HepG2 (cell line): ENCODE data around the gene RNF150. TPM values are rescaled to one million over a fixed set of nuclear protein-coding genes. Genes with fewer than 3 reads are reported as not detected.

Experiments
- ATAC-seq: fragments of 200-7000 bp; cut with Tn5 transposase; 3 replicates; pipeline ENCODE4 v1.9.1; 2020; ENCODE audit warnings: mild to moderate bottlenecking, moderate library complexity
- BruUV-seq: library from RNA; stranded (reverse); fragments of 400-500 nt; replicated peaks from 2 replicates; lab custom pipeline; 2021; lab: Mats Ljungman, UMichigan
- CTCF ChIA-PET: fragments of 300-600 bp; formaldehyde crosslinking; extraction: SDS; loops from one replicate; lab custom pipeline; 2021; ENCODE audit warnings: low total read pairs, inconsistent platforms, low intra/inter-chr PET ratio; lab: Yijun Ruan, JAX
- POLR2A ChIA-PET: fragments of 350-600 bp; sonication (Branson Sonifier 250); formaldehyde crosslinking; loops from one replicate; lab custom pipeline; 2020; ENCODE audit warnings: antibody characterized with exemption, inconsistent platforms; lab: Yijun Ruan, JAX
- DNase-seq: peaks from one replicate; pipeline ENCODE4 v3.0.0-alpha.2; 2015; ENCODE audit warnings: low spot score
- FAIRE-seq: peaks from 3 replicates; lab custom pipeline; 2011; peaks lifted over from hg19 to GRCh38; lab: Jason Lieb, UNC
- H2AFZ ChIP-seq: one replicate; pipeline ENCODE4 v1.6.1; 2011; ENCODE audit warnings: low read length, inconsistent platforms
- H3K27ac ChIP-seq: fragments of 300-600 bp; 3 replicates; pipeline ENCODE4 v1.8.0; 2011; ENCODE audit warnings: mixed run types, mild to moderate bottlenecking, mixed read lengths, low read length, inconsistent platforms; ENCODE audit not compliant: insufficient read depth; ENCODE audit errors: extremely low read length
- H3K27me3 ChIP-seq, 2 experiments: fragments of 200-600 bp in 1 of 2; 2 replicates in 1 of 2; 3 replicates in 1 of 2; pipeline versions ENCODE4 v1.6.0 to v1.8.0; 2011; ENCODE audit warnings: low read length in 2 of 2, mild to moderate bottlenecking in 2 of 2, moderate library complexity in 2 of 2, inconsistent platforms in 1 of 2; ENCODE audit not compliant: insufficient read depth in 2 of 2, control insufficient read depth in 1 of 2
- H3K36me3 ChIP-seq, 2 experiments: fragments of 200-600 bp in 1 of 2; replicated peaks in 1 of 2; 2 replicates in 1 of 2; 3 replicates in 1 of 2; pipeline versions ENCODE4 v1.5.1 to v1.8.0; 2011; ENCODE audit warnings: low read length in 2 of 2, inconsistent platforms in 1 of 2; ENCODE audit not compliant: insufficient read depth in 2 of 2, control insufficient read depth in 1 of 2
- H3K4me1 ChIP-seq: 2 replicates; pipeline ENCODE4 v1.5.1; 2012; ENCODE audit warnings: low read length, inconsistent platforms; ENCODE audit not compliant: insufficient read depth
- H3K4me2 ChIP-seq: 2 replicates; pipeline ENCODE4 v1.6.0; 2011; ENCODE audit warnings: low read depth, low read length, inconsistent platforms
- H3K4me3 ChIP-seq, 3 experiments: fragments of 200-600 bp in 1 of 3; sonication (generic), shearing (Covaris generic) in 1 of 3; replicated peaks in 1 of 3; 2 replicates each; pipeline ENCODE4 v1.5.1; 2011 to 2016; ENCODE audit warnings: low read length in 3 of 3, inconsistent platforms in 2 of 3, low read depth in 2 of 3, mild to moderate bottlenecking in 2 of 3, control low read depth in 1 of 3, mixed read lengths in 1 of 3; ENCODE audit not compliant: insufficient read depth in 1 of 3
- H3K79me2 ChIP-seq: one replicate; pipeline ENCODE4 v1.6.1; 2011; ENCODE audit warnings: low read length, inconsistent platforms; ENCODE audit not compliant: insufficient read depth
- H3K9ac ChIP-seq: 2 replicates; pipeline ENCODE4 v1.6.0; 2011; ENCODE audit warnings: mild to moderate bottlenecking, low read depth, low read length, inconsistent platforms; ENCODE audit not compliant: insufficient read depth
- H3K9me3 ChIP-seq: 2 replicates; pipeline ENCODE4 v1.5.1; 2012; ENCODE audit warnings: mild to moderate bottlenecking, low read length
- H4K20me1 ChIP-seq: 2 replicates; pipeline ENCODE4 v1.6.0; 2011; ENCODE audit warnings: inconsistent platforms, mild to moderate bottlenecking, low read length, moderate library complexity; ENCODE audit not compliant: insufficient read depth
- CC2D1A ChIP-seq: sonication (generic); formaldehyde crosslinking; IDR thresholded peaks from 2 replicates; pipeline ENCODE4 v1.8.1; 2023; ENCODE audit warnings: mild to moderate bottlenecking, missing genetic modification reagents
- DBP ChIP-seq: sonication (generic); formaldehyde crosslinking; IDR thresholded peaks from 2 replicates; pipeline ENCODE4 v1.4.0; 2020; ENCODE audit warnings: missing genetic modification reagents; ENCODE audit errors: not compliant biosample characterization
- EED ChIP-seq: sonication (generic); formaldehyde crosslinking; IDR thresholded peaks from 2 replicates; pipeline ENCODE4 v1.5.0; 2020; ENCODE audit warnings: mild to moderate bottlenecking, missing genetic modification reagents
- ELF1 ChIP-seq: sonication (generic); formaldehyde crosslinking; IDR thresholded peaks from 2 replicates; pipeline ENCODE4 v1.4.0; 2020; ENCODE audit warnings: missing genetic modification reagents
- ETV5 ChIP-seq: IDR thresholded peaks from 2 replicates; pipeline ENCODE4 v1.6.1; 2018; ENCODE audit warnings: missing biosample characterization, missing genetic modification reagents, inconsistent platforms, borderline replicate concordance
- MIER2 ChIP-seq: IDR thresholded peaks from 2 replicates; pipeline ENCODE4 v1.6.1; 2016; ENCODE audit warnings: missing biosample characterization, missing genetic modification reagents
- NBN ChIP-seq: fragments of 450-650 bp; conservative IDR thresholded peaks from 2 replicates; pipeline ENCODE4 v1.6.1; 2017
- SOX13 ChIP-seq, 3 experiments: fragments of 450-650 bp in 1 of 3; sonication (generic) in 1 of 3; formaldehyde crosslinking in 1 of 3; IDR thresholded peaks in 2 of 3; conservative IDR thresholded peaks in 1 of 3; 2 replicates each; pipeline versions ENCODE4 v1.5.0 to v1.6.1; 2016 to 2020; ENCODE audit warnings: antibody characterized with exemption in 1 of 3, mild to moderate bottlenecking in 1 of 3, missing compliant biosample characterization in 1 of 3, missing genetic modification reagents in 1 of 3, moderate library complexity in 1 of 3
- SYNCRIP ChIP-seq: fragments of 200-400 bp; formaldehyde crosslinking; IDR thresholded peaks from 2 replicates; pipeline ENCODE4 v1.6.1; 2018; ENCODE audit warnings: mild to moderate bottlenecking, low read depth, low read length; ENCODE audit not compliant: insufficient read depth
- ZBTB14 ChIP-seq: sonication (generic); formaldehyde crosslinking; IDR thresholded peaks from 2 replicates; pipeline ENCODE4 v1.4.0; 2020; ENCODE audit warnings: missing genetic modification reagents
- ZBTB8A ChIP-seq: sonication (generic); formaldehyde crosslinking; IDR thresholded peaks from 2 replicates; pipeline ENCODE4 v1.4.0; 2020; ENCODE audit warnings: mild to moderate bottlenecking, low read depth, missing genetic modification reagents, borderline replicate concordance
- ZIK1 ChIP-seq: sonication (generic); formaldehyde crosslinking; IDR thresholded peaks from 2 replicates; pipeline ENCODE4 v1.5.0; 2020; ENCODE audit warnings: mild to moderate bottlenecking, low read depth, missing genetic modification reagents, borderline replicate concordance
- ZNF101 ChIP-seq: sonication (generic); formaldehyde crosslinking; IDR thresholded peaks from 2 replicates; pipeline ENCODE4 v1.4.0; 2020; ENCODE audit warnings: mild to moderate bottlenecking, low read depth, missing genetic modification reagents, borderline replicate concordance
- ZNF354B ChIP-seq: sonication (generic); formaldehyde crosslinking; IDR thresholded peaks from 2 replicates; pipeline ENCODE4 v1.8.0; 2022; ENCODE audit warnings: mild to moderate bottlenecking, missing genetic modification reagents
- ZNF383 ChIP-seq: sonication (generic); formaldehyde crosslinking; IDR thresholded peaks from 2 replicates; pipeline ENCODE4 v1.4.0; 2020; ENCODE audit warnings: missing genetic modification reagents, mild to moderate bottlenecking, borderline replicate concordance
- ZNF616 ChIP-seq: sonication (generic); formaldehyde crosslinking; IDR thresholded peaks from 2 replicates; pipeline ENCODE4 v1.5.0; 2020; ENCODE audit warnings: low read depth, mild to moderate bottlenecking, missing genetic modification reagents
- ZNF781 ChIP-seq: sonication (generic); formaldehyde crosslinking; IDR thresholded peaks from 2 replicates; pipeline ENCODE4 v1.5.1; 2020; ENCODE audit warnings: borderline replicate concordance, mild to moderate bottlenecking, missing genetic modification reagents; ENCODE audit errors: not compliant biosample characterization
- WGBS: methylation state at CpG from one replicate; pipeline ENCODE4 v1.1.6; 2017; ENCODE audit warnings: low lambda C conversion rate; 5-methylcytosine and 5-hydroxymethylcytosine counted together
- in situ Hi-C: cut with HindIII; loops from 2 replicates; pipeline ENCODE4 v1.10.0; 2017; ENCODE audit warnings: low pct_unique_long_range_greater_than_20kb; ENCODE audit not compliant: extremely low pct_ligation_motif_present
- intact Hi-C: fragments of 100-400 bp; cut with micrococcal nuclease; formaldehyde crosslinking; loops from one replicate; pipeline ENCODE4 v1.10.0; 2022; ENCODE audit not compliant: unreplicated experiment
- polyA plus RNA-seq, 8 experiments: library from polyadenylated mRNA; depleted of rRNA in 3 of 8; stranded (reverse) in 7 of 8; unstranded in 1 of 8; fragments of >200 nt; fragmentation: Illumina TruSeq in 4 of 8; extraction: Trizol in 4 of 8; gene quantifications; 2 replicates each; pipeline versions ENCODE4 v1.2.1 to v1.2.3, GENCODE V29; 2011 to 2016; ENCODE audit warnings: low read depth in 4 of 8, missing spikeins in 1 of 8, mixed read lengths in 1 of 8; ENCODE audit not compliant: insufficient read depth in 1 of 8
- total RNA-seq, 5 experiments: library from RNA; depleted of rRNA; stranded (reverse); fragments of >200 nt; fragmentation: Illumina TruSeq; extraction: Trizol; gene quantifications; 2 replicates each; pipeline ENCODE4 v1.2.3, GENCODE V29; 2016; ENCODE audit warnings: low read depth in 1 of 5
- TF ChIP-seq, protein P1 (sequence below): IDR thresholded peaks from 2 replicates; pipeline ENCODE4 v1.6.1; 2012; ENCODE audit warnings: low read length, improper control_type of control experiment

The RNF150 gene
- total and polyA plus RNA-seq, 2 of the 13 experiments (the other 11 are each of a cell fraction or from before 2014, with no cell fraction given), result 0.02 to 0.03 TPM

- intact Hi-C loops, result no loop called here
- ChIA-PET CTCF (no interaction called here), POLR2A (no interaction called here)
- no peak overlapping the region for H3K9ac ChIP-seq
- no TSS peak for BruUV-seq
- no peak for FAIRE-seq
- TF ChIP-seq DBP, result no peak
- no peak for TF ChIP-seq ZBTB8A (CRISPR knock-in tag)
- TF ChIP-seq ZNF354B, result no peak
- no peak for TF ChIP-seq ZNF781 (CRISPR knock-in tag)
- no peak for TF ChIP-seq CC2D1A
- TF ChIP-seq ETV5, result no peak
- TF ChIP-seq SYNCRIP, result no peak
- TF ChIP-seq ELF1 (CRISPR knock-in tag), result no peak
- no peak for TF ChIP-seq ZIK1 (CRISPR knock-in tag)
- TF ChIP-seq EED (CRISPR knock-in tag), result no peak
- TF ChIP-seq ZNF616, result no peak
- no peak for TF ChIP-seq MIER2 (CRISPR knock-in tag)
- no peak for TF ChIP-seq ZNF101 (CRISPR knock-in tag)
- TF ChIP-seq ZBTB14 (CRISPR knock-in tag), result no peak
- no peak for TF ChIP-seq SOX13 (IDR thresholded peaks at IDR 0.05)
- TF ChIP-seq SOX13 (CRISPR knock-in tag; conservative IDR thresholded peaks at IDR 0.05 in 1 of 2, IDR thresholded peaks at IDR 0.05 in 1 of 2), result no peak
- TF ChIP-seq ZNF383, result no peak
- TF ChIP-seq, protein P1, sequence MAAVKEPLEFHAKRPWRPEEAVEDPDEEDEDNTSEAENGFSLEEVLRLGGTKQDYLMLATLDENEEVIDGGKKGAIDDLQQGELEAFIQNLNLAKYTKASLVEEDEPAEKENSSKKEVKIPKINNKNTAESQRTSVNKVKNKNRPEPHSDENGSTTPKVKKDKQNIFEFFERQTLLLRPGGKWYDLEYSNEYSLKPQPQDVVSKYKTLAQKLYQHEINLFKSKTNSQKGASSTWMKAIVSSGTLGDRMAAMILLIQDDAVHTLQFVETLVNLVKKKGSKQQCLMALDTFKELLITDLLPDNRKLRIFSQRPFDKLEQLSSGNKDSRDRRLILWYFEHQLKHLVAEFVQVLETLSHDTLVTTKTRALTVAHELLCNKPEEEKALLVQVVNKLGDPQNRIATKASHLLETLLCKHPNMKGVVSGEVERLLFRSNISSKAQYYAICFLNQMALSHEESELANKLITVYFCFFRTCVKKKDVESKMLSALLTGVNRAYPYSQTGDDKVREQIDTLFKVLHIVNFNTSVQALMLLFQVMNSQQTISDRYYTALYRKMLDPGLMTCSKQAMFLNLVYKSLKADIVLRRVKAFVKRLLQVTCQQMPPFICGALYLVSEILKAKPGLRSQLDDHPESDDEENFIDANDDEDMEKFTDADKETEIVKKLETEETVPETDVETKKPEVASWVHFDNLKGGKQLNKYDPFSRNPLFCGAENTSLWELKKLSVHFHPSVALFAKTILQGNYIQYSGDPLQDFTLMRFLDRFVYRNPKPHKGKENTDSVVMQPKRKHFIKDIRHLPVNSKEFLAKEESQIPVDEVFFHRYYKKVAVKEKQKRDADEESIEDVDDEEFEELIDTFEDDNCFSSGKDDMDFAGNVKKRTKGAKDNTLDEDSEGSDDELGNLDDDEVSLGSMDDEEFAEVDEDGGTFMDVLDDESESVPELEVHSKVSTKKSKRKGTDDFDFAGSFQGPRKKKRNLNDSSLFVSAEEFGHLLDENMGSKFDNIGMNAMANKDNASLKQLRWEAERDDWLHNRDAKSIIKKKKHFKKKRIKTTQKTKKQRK, result no peak
- TF ChIP-seq NBN, result no peak
- ATAC-seq, result no peak
- no peak for DNase-seq
- no peak overlapping the region for H3K27ac ChIP-seq
- H3K4me1 ChIP-seq, result no peaks in the 10 kb centered on the region
- H3K4me2 ChIP-seq, result no peak overlapping the region
- 0% methylated on average over 4 of the region's 4 CpGs for WGBS
- no peaks in the 10 kb centered on the region for H3K36me3 ChIP-seq
- H3K9me3 ChIP-seq, result no peaks in the 10 kb centered on the region
- no peak overlapping the region for H2AFZ ChIP-seq
- no peak overlapping the region for H3K4me3 ChIP-seq
- H3K79me2 ChIP-seq, result no peaks in the 10 kb centered on the region
- no peaks in the 10 kb centered on the region for H4K20me1 ChIP-seq
- in situ Hi-C loops, result no loop called here
- H3K27me3 ChIP-seq, result no peaks in the 10 kb centered on the region
Measured at GRCh38 chr4:141003193-141003592, 130.1 kb downstream of the RNF150 start.
